Activated T-cell treated with anti-CD3 and anti-CD28 coated beads, Interleukin-2, amount 50 U/mL, for 1 hour (primary cell): ENCODE measurements around the gene HOXA13.

ENCODE experiments used
- DNase-seq: peaks from one replicate; pipeline ENCODE4 v3.0.0-alpha.2; 2020

The HOXA13 gene

GRCh38 chr7:27169658-27170425 is 30.0 kb downstream of the HOXA13 start:
- no peak for DNase-seq

- DNase-seq = peak; percentile 49
Observed at GRCh38 chr7:27168265-27168947, 31.5 kb downstream of the HOXA13 start.

- no peak for DNase-seq
Observed at GRCh38 chr7:27167916-27168264, 32.0 kb downstream of the HOXA13 start.

DNA sequence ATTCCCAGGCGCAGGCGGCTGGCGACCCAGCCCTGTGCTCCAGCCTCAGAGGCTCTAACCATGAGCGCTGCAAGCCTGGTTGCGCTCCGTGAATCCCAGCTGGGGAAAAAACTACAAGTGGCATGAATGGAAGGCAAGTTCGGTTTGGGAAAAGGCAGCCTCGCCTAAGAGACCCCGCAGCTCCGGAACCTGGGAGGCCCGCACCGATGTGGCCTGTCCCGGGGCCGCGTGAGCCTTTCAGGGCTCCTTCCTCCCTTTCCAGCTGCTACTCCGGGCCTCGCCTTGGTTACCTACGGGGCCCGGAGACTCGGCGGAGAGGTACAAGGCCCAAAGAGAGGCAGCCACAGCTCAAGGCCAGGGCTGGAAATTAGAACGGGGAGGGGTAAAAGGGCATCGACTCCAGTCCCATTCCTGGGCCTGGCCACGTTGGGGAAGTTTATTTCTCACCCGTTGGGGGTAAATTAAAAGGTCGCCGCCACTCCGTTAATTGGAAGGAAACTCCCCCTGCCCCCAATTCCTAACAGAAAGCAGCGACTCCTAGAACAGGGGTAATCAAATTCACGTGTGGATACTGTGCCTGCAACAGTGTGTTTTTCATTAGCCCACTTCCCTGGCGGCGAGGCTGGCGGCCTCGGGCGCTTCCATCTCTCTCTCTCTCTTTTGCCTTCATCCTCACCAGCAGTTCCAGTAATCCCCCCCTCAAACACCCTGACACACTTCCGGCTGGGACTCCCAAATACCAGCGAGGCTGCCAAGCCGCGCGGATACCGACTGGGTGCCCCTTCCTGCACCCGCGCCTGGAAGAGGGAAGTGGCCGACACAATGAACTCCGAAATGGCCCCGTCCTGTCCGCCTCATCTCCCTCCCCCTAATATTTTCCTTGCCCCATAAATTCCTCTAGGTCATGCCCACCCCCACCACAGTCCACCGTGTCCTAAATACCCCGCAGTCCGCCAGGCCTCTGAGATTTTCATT is 33.1 kb downstream of the HOXA13 start:
- DNase-seq = no peak

GRCh38 chr7:27165996-27166530 is 33.8 kb downstream of the HOXA13 start:
- DNase-seq = peak; percentile 40

DNA sequence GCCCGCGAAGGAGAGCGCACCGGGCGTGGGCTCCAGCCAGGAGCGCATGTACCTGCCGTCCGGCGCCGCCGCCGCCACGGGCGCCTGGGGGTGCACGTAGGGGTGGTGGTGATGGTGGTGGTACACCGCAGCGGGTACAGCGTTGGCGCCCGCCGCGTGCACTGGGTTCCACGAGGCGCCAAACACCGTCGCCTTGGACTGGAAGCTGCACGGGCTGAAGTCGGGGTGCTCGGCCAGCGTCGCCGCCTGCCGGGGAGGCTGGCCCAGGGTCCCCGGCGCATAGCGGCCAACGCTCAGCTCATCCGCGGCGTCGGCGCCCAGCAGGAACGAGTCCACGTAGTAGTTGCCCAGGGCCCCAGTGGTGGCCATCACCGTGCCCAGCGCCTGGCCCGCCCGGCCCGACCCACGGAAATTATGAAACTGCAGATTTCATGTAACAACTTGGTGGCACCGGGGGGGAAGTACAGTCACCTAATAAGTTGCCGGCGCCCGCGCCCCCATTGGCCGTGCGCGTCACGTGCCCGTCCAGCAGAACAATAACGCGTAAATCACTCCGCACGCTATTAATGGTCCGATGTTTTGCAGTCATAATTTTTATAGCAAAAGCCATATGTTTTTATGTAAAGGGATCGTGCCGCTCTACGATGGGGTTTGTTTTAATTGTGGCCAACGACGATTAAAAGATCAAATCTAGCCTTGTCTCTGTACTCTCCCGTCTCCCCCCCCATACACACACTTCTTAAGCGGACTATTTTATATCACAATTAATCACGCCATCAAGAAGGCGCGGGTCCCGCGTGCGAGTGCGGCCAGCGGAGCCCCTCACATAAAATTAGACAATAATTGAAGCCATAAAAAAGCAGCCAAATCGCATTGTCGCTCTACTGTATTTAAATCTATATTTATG is 34.5 kb downstream of the HOXA13 start, which contains the start of gene HOXA9:
TSS of gene HOXA9 (minus strand) at position 449 of the 907 bp plus-strand sequence. CDS start at position 369, 80 bp downstream.
- peak; percentile 42 for DNase-seq

DNA sequence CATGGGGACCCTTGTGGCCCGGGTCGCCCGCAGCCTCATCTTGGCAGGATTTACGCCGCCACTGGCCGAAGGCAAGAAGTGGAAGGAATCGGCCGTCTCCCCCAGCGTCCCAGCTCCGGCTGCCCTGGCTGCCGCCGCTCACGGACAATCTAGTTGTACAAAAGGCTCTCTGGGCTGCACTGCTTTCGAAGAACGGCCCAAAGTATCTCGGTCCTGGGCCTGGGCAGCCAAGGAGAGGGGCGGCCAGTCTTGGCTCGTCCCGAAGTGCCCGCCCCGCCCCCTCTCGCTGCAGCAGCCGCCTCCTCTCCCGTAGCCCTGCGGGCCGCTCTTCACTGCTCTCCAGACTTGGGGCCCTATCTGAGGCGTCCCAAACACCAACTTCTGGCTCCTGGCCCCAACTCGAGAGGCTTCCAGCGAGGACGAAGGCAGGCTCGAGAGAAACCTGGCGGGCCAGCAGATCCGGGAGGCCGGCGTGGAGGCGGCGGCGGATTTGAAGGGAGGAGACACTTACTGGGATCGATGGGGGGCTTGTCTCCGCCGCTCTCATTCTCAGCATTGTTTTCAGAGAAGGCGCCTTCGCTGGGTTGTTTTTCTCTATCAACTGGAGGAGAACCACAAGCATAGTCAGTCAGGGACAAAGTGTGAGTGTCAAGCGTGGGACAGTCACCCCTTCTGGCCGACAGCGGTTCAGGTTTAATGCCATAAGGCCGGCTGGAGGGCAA is 35.4 kb downstream of the HOXA13 start:
- DNase-seq = peak; percentile 37

DNA sequence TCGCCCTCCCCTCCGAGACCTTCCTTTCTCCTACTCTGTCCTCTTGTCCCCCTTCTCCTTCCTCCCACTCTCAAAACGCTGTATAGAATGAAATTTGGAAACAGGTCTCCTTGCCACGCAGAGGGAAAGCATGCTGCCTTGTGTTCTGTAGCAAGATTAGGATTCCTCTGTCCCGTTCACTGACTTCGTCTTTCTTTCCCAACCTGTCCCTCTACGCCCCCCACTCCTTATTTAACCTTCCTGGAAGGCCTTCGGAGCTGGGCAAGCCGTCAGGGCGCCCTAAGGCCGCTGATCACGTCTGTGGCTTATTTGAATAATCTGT is 35.9 kb downstream of the HOXA13 start:
- no peak for DNase-seq

DNA sequence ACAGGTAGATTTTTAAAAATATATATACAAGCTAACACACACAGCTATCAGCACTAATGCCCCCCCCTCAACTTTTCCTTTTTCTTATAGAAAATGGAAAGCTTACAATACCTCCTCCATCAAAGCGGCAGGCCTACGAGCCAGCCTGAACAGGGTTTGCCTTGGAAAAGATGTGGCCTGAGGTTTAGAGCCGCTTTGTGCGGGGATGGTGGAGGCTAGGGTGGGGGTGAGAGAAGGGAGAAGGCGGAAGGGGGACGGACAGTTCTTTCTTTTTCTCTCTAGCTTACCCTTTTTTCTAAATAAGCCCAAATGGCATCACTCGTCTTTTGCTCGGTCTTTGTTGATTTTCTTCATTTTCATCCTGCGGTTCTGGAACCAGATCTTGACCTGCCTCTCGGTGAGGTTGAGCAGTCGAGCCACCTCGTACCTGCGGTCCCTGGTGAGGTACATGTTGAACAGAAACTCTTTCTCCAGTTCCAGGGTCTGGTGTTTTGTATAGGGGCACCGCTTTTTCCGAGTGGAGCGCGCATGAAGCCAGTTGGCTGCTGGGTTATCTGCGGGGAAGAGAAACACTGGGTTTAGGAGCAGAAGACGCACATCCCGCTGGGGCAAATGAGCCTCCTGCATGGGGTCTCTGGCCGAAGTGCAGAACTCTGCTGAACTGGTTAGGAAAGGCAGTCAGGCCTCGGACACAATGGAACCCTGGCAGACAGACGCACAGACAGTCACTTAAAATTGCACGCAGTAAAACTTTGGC is 36.4 kb downstream of the HOXA13 start:
- DNase-seq = peak; percentile 11

GRCh38 chr7:27162561-27163287 is 37.2 kb downstream of the HOXA13 start:
- DNase-seq = no peak

DNA sequence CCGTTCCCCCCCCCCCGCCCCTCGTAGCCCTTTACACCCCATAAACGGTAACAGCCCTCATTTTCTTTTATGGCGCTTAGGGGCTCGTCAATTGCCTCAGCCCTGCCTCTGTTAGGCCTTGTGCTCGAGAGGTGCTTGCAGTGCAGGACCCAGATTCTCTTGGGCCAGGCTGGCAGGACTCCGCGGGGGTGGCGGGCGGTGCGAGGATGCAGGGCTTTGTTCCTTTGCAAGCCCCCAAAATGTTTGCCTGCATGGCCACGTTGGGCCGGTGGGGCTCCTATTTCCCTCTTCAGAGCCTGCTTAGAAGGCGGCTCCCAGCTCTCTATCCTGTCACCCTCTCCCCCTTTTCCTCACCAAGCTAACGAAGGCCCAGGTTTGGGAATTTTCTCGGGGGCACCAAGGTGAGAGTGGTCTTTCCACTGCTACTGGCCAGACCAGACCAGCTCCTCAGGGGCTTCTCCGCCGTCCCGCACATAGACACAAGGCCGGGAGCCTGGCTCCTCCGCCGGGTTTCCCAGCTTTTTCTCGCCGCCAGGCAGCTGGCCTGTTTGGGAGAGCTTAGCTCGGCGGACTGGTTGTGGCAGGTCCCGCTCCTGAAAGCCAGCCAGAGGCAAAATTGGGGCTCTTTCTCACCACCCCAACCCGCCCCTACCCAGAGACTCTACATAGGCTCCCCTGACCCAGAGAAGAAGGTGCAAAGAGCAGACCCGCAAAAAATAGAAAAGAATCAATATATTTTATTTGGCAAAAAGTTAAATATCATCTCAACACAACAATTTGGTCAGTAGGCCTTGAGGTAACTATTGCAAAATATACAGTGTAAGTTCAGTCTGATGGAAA is 38.0 kb downstream of the HOXA13 start:
- DNase-seq = peak; percentile 23

DNA sequence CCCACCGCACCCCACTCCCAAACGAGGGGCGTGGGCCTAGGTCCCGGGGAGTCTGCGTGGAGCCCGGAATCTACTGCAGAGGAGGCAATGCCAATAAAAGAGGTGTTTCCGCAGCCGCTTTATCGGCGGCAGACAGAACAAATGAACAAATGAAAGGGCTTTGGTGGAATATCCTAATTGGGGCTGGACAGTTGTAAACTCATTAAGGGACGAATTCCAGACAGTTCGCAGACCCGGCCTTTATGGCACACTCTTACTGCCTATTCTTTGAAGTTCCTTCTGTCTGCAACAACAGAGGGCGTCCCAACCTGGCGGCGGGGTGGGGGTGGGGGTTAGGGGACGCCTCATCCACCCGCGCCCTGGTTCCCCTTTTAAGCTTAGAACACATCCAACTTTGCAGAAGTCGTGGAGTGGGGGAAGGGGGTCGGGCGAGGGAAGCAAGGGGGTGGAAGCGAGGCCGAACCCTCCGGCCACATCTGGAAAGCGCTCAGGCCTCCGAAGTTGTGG is 38.6 kb downstream of the HOXA13 start:
- DNase-seq = no peak

- DNase-seq = peak; percentile 89
Observed at GRCh38 chr7:27160546-27161213, 39.2 kb downstream of the HOXA13 start.

DNA sequence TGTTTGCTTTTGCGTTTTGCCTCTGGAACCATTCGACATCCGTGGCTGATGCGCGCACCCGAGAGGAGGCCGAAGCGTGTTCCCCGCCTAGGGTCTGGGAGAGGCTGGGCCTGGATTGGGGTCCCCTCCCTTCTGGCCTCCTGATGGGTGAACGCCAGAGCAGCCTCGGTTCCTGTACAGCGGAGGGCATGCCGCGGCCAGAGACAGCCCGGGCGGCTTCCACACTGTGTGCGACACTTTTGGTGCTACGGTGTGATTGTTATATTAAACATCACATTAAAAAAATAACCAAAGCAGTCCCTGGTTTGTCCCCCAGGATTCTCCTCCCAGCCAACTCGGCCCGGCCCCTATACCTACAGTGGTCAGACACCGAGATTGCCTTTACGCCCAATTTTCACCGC is 39.7 kb downstream of the HOXA13 start:
- peak; percentile 55 for DNase-seq

DNA sequence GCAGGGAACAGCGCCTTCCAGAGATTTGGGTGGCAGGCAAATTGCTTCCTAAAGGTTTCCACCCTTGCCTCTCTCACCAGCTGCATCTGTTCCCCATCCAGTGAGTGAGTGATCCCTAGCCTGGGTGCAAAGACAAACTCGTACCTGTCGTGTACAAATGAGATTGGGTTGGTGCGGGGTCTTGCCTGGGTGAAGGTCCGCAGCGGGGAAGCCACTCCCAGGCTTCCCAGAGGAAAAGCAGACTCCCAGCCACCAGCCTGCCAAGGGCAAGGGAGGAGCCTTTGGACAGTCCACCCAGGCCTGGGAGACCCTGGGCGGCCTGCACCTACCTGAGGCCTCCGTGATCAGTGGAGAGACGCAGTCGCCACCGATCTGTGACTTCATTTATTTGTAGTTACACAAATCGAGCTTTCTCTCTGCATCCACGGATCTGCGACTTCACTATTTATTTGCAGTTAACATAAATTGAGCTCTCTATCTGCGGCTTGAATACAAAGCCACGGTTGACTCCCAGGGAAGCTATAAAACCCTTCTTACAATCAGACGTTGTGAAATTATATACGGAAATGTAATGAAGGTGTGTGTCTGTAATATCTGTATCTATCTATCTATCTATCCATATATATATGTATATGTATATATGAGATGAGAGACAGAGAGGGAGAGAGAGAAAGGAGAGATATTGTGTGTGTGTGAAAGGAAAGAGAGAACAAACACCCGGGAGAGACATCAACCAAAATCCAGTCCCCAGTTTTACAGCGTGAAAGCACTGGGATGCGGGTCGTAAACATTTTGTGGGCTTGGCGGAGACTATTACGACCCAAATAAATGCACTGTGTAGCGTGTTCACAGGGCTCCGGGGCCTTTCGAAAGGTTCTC is 40.4 kb downstream of the HOXA13 start:
- DNase-seq = peak; percentile 18

DNA sequence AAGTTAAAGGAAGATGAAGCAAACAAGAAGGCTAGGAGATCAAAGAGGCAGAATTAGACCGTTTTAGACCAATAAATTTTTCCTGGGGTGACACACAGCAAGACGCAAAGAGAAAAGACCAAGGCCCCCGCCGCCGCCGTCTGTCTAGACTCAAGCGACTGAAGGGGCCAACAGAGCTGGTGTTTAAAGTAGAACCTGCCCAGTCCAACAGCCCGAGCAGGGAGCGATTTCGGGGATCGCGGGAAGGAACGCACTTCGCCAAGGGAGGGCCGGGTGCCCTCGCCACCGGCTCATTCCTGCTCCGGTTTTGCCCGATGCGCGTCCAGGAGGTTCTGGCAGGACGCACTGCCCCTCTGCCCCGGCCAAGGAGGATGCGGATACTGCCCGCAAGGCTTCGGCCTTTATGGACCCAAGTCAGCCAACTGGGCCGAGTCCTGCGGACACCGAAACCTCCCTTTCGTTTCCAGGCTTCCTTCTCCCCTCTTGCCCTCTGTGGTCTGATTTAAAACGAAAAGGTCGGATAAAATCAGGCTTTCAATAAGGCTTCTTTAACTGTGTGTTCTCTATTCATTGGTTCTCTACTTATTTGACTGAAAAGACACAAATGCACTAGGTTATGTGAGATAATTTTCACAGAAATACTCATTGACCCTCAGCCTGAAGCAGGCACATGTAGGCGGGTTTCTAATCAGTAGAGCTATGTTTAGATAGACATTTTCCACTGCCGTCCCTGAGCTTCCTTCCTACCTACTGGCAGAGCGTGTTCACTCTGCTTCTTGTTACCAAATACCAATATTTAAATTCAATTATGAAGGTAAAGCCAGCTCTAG is 41.2 kb downstream of the HOXA13 start:
- peak; percentile 21 for DNase-seq
